ENCODE measurements around the gene LTC4S. TPM values are rescaled to one million over a fixed set of nuclear protein-coding genes. Genes with fewer than 3 reads are reported as not detected.
A peak's percentile ranks its signal among the peaks of the same experiment; 100 is the strongest.
"Not testable (repeated sequence)": the region's sequence is repeated elsewhere in the genome, so short reads cannot be mapped to it uniquely, and the experiment has no call there.

LTC4S gene
- total RNA-seq, 1 donor from 2014 or later = 4.0 TPM

DNA sequence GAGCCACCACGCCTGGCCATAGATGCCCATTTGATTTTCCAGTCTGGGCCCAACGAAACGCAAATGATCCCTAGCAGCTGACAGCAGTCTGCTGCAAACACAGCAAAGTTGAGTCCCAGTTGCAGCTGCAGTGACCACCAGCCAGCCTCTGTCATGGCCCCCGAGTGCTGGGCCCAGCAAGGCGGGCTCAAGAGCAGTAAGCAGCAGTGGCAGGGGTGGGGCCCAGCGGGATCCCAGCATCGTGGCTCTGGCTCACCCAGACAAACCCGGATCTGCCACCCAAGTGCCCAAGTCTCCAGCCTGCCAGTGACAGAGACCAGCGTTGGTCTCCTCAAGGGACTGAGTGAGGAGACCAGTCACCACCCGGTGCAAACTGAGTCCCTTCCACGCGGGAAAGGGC lies 6.9 kb upstream of the LTC4S start:
- no peak for TF ChIP-seq CTCF (conservative IDR thresholded peaks at IDR 0.05)
- Mint-ChIP-seq H3K4me1 (ENCODE audit: unreplicated experiment) (no peaks in the 10 kb centered on the region), H3K9me3 (no peaks in the 10 kb centered on the region), H3K27me3 (no peaks in the 10 kb centered on the region), H3K36me3 (no peaks in the 10 kb centered on the region), H3K4me3 (no peak overlapping the region), H3K27ac (no peak overlapping the region)
- DNase-seq (ENCODE audit: extremely low spot score, unreplicated experiment) = no peak

DNA sequence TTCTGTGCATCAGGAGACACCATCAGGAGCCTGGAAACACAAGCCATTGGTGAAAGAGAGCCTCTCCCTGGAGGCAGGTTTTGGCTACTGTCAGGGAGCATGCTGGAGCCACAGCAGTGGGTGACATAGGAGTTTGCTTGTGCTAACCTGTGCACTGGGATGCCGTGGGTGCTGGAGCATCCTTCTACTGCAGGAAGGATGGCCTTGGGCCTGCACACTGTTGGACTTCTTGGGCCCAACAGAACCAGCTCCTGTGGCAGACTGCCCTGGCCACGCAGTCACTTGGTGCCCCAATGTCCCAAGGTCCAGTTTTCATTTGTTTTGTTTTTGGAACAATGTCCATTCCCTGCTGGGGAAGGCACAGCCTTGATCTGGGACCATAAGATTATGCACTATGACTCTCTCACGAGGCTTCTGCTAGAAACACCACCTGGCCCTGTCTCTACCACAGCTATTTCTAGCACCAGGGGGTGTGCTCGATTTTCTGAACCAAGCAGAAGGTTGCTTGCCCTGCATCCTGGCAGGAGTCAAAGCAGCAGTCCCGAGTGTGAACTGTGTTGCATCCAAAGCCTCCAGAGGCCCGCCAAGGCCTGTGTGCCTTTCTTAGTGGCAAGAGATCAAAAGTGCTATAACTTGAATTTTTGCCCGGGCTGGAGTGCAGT lies 5.5 kb upstream of the LTC4S start:
- Mint-ChIP-seq H3K4me1 (ENCODE audit: unreplicated experiment) (no peaks in the 10 kb centered on the region), H3K36me3 (no peaks in the 10 kb centered on the region), H3K9me3 (no peaks in the 10 kb centered on the region), H3K4me3 (no peak overlapping the region), H3K27me3 (no peaks in the 10 kb centered on the region), H3K27ac (no peak overlapping the region)
- no peak for DNase-seq (ENCODE audit: extremely low spot score, unreplicated experiment)
- TF ChIP-seq CTCF (conservative IDR thresholded peaks at IDR 0.05) = no peak

DNA sequence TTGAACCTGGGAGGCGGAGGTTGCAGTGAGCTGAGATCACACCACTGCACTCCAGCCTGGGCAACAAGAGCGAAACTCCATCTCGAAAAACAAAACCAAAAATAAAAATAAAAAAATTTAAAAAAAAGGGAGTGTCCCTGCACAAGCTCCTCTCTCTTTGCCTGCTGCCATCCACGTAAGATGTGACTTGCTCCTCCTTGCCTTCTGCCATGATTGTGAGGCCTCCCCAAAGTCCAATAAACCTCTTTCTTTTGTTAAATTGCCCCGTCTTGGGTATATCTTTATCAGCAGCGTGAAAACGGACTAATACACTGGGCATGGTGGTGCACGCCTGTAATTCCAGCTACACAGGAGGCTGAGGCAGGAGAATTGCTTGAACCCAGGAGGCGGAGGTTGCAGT lies 4.5 kb upstream of the LTC4S start:
- not testable (repeated sequence) for H3K27ac Mint-ChIP-seq; H3K9me3 Mint-ChIP-seq; H3K4me1 Mint-ChIP-seq (ENCODE audit: unreplicated experiment); H3K27me3 Mint-ChIP-seq; H3K36me3 Mint-ChIP-seq; H3K4me3 Mint-ChIP-seq; DNase-seq (ENCODE audit: extremely low spot score, unreplicated experiment)

- Mint-ChIP-seq H3K36me3 (no peaks in the 10 kb centered on the region), H3K27me3 (no peaks in the 10 kb centered on the region), H3K27ac (no peak overlapping the region), H3K4me3 (no peak overlapping the region), H3K9me3 (no peaks in the 10 kb centered on the region), H3K4me1 (ENCODE audit: unreplicated experiment) (no peaks in the 10 kb centered on the region)
- no peak for TF ChIP-seq CTCF (conservative IDR thresholded peaks at IDR 0.05)
- DNase-seq (ENCODE audit: extremely low spot score, unreplicated experiment) = no peak
These were observed 1.7 kb upstream of the LTC4S start for GRCh38 chr5:179791881-179792611.

GRCh38 chr5:179792612-179793467 lies 946 bp upstream of the LTC4S start:
- Mint-ChIP-seq H3K9me3 (no peaks in the 10 kb centered on the region), H3K27me3 (no peaks in the 10 kb centered on the region), H3K27ac (no peak overlapping the region), H3K4me1 (ENCODE audit: unreplicated experiment) (no peaks in the 10 kb centered on the region), H3K4me3 (peak overlapping the region; percentile 61), H3K36me3 (no peaks in the 10 kb centered on the region)
- no peak for TF ChIP-seq CTCF (conservative IDR thresholded peaks at IDR 0.05)
- DNase-seq (ENCODE audit: extremely low spot score, unreplicated experiment) = no peak

DNA sequence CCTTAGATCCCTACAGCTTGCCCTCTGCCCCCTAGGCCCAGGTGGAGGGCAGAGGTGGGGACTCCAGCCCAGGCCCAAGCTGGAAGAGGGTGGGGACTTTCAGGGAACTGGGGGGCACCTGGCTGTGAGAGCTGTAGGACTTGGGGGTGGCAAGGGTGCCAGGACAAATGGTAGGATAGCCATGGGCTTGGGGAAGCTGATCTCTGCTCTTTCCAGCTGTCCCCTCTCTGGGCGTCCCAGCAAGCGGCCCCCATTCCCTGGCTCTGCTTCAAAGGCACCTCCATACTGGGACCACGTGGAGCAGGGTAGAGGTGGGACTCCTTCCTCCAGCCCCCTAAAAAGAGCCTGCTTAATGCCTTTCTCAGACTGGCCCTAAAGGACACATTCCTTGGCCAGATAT lies 385 bp downstream of the LTC4S start:
- no peaks in the 10 kb centered on the region for H3K9me3 Mint-ChIP-seq
- H3K4me3 Mint-ChIP-seq = peak overlapping the region; percentile 74
- DNase-seq (ENCODE audit: extremely low spot score, unreplicated experiment) = no peak
- no peak for TF ChIP-seq CTCF (conservative IDR thresholded peaks at IDR 0.05)
- peaks cover under 1% of the 10 kb centered on the region for H3K36me3 Mint-ChIP-seq
- peak overlapping the region; percentile 29 for H3K27ac Mint-ChIP-seq
- H3K27me3 Mint-ChIP-seq = no peaks in the 10 kb centered on the region
- no peaks in the 10 kb centered on the region for H3K4me1 Mint-ChIP-seq (ENCODE audit: unreplicated experiment)
